ENCODE data around the gene APOL2. TPM values are rescaled to one million over a fixed set of nuclear protein-coding genes. Genes with fewer than 3 reads are reported as not detected.

The APOL2 gene
- total RNA-seq, 1 donor from 2014 or later: 19.3 TPM

DNA sequence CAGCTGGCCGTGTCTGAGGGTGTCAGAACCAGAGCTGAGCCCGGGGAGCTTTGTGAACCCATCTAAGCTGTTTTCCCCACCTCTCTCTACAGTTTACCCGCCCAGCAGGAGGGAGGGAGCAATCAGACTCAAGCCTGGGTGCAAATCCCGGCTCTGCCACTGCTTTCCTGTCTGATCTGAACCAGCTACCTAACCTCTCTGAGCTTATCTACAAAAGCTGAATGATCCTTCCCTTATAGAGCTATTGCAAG, 252 bp downstream of the APOL2 start:
- Mint-ChIP-seq H3K9me3 (ENCODE audit: low read depth) (peaks cover 10% of the 10 kb centered on the region), H3K27me3 (no peaks in the 10 kb centered on the region), H3K4me1 (ENCODE audit: low read depth) (peaks cover 32% of the 10 kb centered on the region), H3K27ac (peak overlapping the region; percentile 95), H3K4me3 (ENCODE audit: low read depth) (peak overlapping the region; percentile 92), H3K36me3 (ENCODE audit: insufficient read depth) (peaks cover 13% of the 10 kb centered on the region)
- no peak for DNase-seq (ENCODE audit: low spot score, unreplicated experiment)
- TF ChIP-seq, protein P1, sequence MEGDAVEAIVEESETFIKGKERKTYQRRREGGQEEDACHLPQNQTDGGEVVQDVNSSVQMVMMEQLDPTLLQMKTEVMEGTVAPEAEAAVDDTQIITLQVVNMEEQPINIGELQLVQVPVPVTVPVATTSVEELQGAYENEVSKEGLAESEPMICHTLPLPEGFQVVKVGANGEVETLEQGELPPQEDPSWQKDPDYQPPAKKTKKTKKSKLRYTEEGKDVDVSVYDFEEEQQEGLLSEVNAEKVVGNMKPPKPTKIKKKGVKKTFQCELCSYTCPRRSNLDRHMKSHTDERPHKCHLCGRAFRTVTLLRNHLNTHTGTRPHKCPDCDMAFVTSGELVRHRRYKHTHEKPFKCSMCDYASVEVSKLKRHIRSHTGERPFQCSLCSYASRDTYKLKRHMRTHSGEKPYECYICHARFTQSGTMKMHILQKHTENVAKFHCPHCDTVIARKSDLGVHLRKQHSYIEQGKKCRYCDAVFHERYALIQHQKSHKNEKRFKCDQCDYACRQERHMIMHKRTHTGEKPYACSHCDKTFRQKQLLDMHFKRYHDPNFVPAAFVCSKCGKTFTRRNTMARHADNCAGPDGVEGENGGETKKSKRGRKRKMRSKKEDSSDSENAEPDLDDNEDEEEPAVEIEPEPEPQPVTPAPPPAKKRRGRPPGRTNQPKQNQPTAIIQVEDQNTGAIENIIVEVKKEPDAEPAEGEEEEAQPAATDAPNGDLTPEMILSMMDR (IDR thresholded peaks at IDR 0.05; ENCODE audit: unreplicated experiment): no peak

DNA sequence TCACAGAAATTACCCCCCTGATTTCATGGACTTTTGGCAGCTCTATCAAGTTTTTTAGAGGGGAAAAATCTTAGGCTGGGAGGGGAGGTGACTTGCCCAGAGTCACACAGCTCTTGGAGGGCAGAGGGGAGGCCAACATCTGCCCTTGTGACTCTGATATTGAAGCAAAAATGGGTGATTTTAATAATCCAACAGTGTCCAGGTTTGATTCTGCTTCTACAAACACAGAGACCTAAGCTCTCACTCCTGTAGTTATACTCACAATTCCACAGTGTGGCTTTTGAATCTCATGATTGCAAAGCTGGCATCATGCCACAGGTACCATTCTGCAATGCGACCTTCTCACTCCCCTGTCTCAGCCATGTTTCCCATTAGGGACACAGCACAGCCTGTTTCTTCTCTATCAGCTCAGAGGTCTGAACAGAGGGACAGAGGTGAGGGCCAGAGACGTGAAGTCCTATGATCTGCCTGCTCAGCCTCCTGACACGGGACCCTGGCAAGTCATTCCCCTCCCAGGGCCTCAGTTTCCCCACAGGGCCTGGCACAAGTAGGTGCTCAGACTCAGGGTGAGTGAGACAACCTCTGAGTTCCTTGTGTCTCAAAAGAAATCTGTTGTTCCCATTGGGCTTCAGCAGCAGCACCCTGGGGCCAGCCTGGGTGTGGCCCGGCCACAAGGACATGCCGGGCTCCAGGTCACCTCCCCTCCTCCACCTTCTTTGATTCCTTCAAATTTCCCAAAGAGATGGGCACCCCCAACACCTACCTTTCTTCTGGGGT, 766 bp downstream of the APOL2 start:
- Mint-ChIP-seq H3K27me3 (no peaks in the 10 kb centered on the region), H3K9me3 (ENCODE audit: low read depth) (peaks cover 10% of the 10 kb centered on the region), H3K4me1 (ENCODE audit: low read depth) (peaks cover 32% of the 10 kb centered on the region), H3K27ac (peak overlapping the region; percentile 95), H3K4me3 (ENCODE audit: low read depth) (peak overlapping the region; percentile 92), H3K36me3 (ENCODE audit: insufficient read depth) (peaks cover 13% of the 10 kb centered on the region)
- DNase-seq (ENCODE audit: low spot score, unreplicated experiment): no peak
- TF ChIP-seq, protein P1 (IDR thresholded peaks at IDR 0.05; ENCODE audit: unreplicated experiment): no peak

DNA sequence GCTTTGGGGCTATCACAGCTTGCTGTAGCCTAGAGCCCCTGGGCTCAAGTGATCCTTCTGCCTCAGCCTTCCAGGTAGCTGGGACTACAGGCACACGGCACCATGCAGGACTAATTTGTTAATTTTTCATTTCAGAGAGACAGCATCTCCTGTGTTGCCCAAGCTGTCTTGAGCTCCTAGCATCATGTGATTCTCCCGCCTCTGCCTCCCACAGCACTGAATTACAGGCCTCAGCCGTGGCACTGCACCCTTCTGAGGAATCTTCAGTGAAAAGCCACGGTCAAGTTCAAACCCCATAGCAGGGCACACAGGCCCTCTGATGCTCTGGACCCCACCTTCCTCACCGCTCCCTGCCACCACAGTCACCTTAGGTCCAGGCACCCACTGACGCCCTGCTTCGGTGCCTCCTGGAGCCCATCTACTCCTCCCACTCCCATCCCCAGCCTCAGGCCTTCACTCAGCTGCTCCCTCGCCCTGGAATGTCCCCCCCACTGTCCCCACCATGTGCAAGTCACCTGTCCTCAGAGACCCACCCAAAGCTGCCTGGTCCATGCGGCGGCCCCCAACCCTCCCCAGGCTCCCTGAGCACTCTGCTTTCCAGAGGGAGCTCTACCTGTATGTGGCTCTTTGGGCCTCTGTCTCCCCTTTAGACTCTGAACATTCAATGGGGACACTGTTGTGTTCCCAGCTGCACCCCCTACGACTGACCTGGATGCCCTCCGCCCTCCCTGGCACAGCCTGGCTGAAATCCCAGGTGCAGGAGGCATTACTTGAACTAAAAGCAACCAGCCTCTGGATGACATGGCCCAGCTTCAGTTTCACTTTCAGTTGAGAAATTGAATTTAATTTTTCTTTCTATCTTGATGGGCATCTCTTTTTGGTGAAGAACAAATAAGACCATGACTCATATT, 1.6 kb downstream of the APOL2 start:
- H3K4me1 Mint-ChIP-seq (ENCODE audit: low read depth): peaks cover 32% of the 10 kb centered on the region
- DNase-seq (ENCODE audit: low spot score, unreplicated experiment): no peak
- peaks cover 13% of the 10 kb centered on the region for H3K36me3 Mint-ChIP-seq (ENCODE audit: insufficient read depth)
- no peak overlapping the region for H3K4me3 Mint-ChIP-seq (ENCODE audit: low read depth)
- peaks cover 10% of the 10 kb centered on the region for H3K9me3 Mint-ChIP-seq (ENCODE audit: low read depth)
- no peaks in the 10 kb centered on the region for H3K27me3 Mint-ChIP-seq
- H3K27ac Mint-ChIP-seq: peak overlapping the region; percentile 43
- TF ChIP-seq, protein P1 (IDR thresholded peaks at IDR 0.05; ENCODE audit: unreplicated experiment): no peak

DNA sequence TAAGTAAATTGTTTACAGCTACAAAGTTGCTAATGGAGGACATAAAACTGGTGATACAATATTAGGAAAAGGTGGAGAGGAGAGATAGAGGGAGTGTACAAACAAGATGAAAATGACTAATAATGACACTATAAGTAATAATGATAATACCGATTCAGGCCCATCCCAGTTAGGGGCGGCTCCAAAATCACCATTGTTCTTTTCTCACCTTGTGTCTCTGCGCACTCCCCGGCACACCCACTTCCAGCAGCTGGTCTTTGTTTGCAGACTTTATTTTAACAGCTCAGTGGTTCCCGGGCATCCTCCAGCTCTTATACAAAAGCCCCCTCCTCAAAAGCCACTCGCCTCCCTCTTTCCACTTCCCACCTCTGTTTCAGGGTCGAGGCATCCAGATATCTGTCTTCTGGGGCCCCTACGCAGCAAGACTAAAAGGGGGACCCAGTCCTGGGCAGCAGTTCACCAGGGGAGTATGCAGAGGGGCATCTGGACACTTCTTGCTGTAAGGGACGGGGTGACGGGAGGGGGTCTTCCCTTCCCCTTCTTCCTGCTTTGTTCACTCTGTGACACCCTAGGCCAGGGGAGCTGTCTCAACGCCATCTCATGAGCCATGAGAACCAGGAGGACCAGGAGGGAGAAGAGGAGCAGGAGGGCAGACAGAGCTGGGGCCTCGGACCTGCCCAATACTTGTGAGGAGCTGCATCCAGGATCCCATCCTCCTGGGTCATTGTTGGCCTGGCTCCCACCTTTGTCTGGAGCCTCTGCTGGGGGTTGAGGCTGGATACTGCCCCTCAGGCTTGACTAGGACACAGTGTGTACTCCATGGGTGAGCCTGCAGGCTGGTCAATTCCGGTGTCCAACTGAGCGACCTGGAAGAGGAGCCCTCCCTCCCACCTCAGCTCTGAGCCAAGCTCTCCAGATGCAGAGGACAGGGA, 2.7 kb downstream of the APOL2 start:
- Mint-ChIP-seq H3K4me1 (ENCODE audit: low read depth) (peaks cover 32% of the 10 kb centered on the region), H3K9me3 (ENCODE audit: low read depth) (peaks cover 10% of the 10 kb centered on the region), H3K27ac (no peak overlapping the region), H3K4me3 (ENCODE audit: low read depth) (peak overlapping the region; percentile 12), H3K36me3 (ENCODE audit: insufficient read depth) (peaks cover 14% of the 10 kb centered on the region), H3K27me3 (no peaks in the 10 kb centered on the region)
- DNase-seq (ENCODE audit: low spot score, unreplicated experiment): no peak
- TF ChIP-seq, protein P1 (IDR thresholded peaks at IDR 0.05; ENCODE audit: unreplicated experiment): no peak

DNA sequence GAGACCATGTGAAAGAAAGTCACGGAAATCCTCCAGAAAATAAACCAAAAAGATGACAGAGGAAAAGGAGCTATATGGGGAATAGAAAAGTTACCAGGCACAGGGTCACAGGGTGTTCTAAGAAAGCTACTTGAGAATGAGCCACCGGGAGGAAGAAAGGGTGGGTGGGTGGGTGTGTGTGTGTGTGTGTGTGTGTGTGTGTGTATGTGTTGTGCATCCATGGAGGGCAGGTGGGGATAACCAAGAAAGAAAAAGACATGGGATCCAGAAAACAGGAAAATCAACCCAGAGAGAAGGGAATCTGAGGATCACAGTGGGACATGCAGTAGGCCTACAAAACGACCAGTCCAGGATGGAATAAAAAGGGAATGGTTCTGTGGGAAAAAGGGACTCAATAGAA, 3.7 kb downstream of the APOL2 start:
- peaks cover 10% of the 10 kb centered on the region for H3K9me3 Mint-ChIP-seq (ENCODE audit: low read depth)
- H3K4me3 Mint-ChIP-seq (ENCODE audit: low read depth): peak overlapping the region; percentile 6
- H3K27me3 Mint-ChIP-seq: no peaks in the 10 kb centered on the region
- no peak overlapping the region for H3K27ac Mint-ChIP-seq
- TF ChIP-seq, protein P1 (IDR thresholded peaks at IDR 0.05; ENCODE audit: unreplicated experiment): no peak
- DNase-seq (ENCODE audit: low spot score, unreplicated experiment): no peak
- peaks cover 14% of the 10 kb centered on the region for H3K36me3 Mint-ChIP-seq (ENCODE audit: insufficient read depth)
- H3K4me1 Mint-ChIP-seq (ENCODE audit: low read depth): peaks cover 32% of the 10 kb centered on the region

All from progenitor cell of endocrine pancreas (in vitro differentiated cells).